CD14-positive monocyte (primary cell): ENCODE measurements around the gene LYVE1. TPM values are rescaled to one million over a fixed set of nuclear protein-coding genes. Genes with fewer than 3 reads are reported as not detected.

ENCODE experiments used
- DNase-seq, 3 donors: peaks; one replicate each; pipeline ENCODE4 v3.0.0-alpha.2; 2011 to 2022
- H2AFZ ChIP-seq: 2 replicates; pipeline ENCODE4 v1.6.0; 2012; ENCODE audit warnings: mild to moderate bottlenecking, low read depth, low read length, inconsistent platforms; ENCODE audit not compliant: insufficient read depth, poor library complexity, severe bottlenecking
- H3K27ac ChIP-seq, 2 donors: 1 replicate in 1 of 2; 2 replicates in 1 of 2; pipeline ENCODE4 v1.5.1; 2012 to 2013; ENCODE audit warnings: low read length in 2 of 2, control low read depth in 1 of 2, inconsistent platforms in 1 of 2, low read depth in 1 of 2, mild to moderate bottlenecking in 1 of 2
- H3K27me3 ChIP-seq, 2 donors: one replicate each; pipeline versions ENCODE4 v1.6.0 to v1.6.1; 2011 to 2013; ENCODE audit warnings: low read length in 2 of 2; ENCODE audit not compliant: control insufficient read depth in 2 of 2, insufficient read depth in 2 of 2
- H3K36me3 ChIP-seq, 2 donors: replicated peaks in 1 of 2; 1 replicate in 1 of 2; 2 replicates in 1 of 2; pipeline versions ENCODE4 v1.5.1 to v1.6.1; 2012 to 2013; ENCODE audit warnings: low read length in 2 of 2, control low read depth in 1 of 2, inconsistent platforms in 1 of 2, mild to moderate bottlenecking in 1 of 2; ENCODE audit not compliant: insufficient read depth in 2 of 2, control insufficient read depth in 1 of 2
- H3K4me1 ChIP-seq, 2 donors: 1 replicate in 1 of 2; 2 replicates in 1 of 2; pipeline versions ENCODE4 v1.5.1 to v1.6.1; 2012 to 2013; ENCODE audit warnings: low read length in 2 of 2, control low read depth in 1 of 2, inconsistent platforms in 1 of 2, mild to moderate bottlenecking in 1 of 2, moderate library complexity in 1 of 2; ENCODE audit not compliant: insufficient read depth in 2 of 2, control insufficient read depth in 1 of 2
- H3K4me2 ChIP-seq: replicated peaks from 2 replicates; pipeline ENCODE3; 2012; ENCODE audit warnings: low read length, moderate library complexity, mild to moderate bottlenecking; ENCODE audit not compliant: poor library complexity, severe bottlenecking; ENCODE audit errors: extremely low read depth
- H3K4me3 ChIP-seq, 3 experiments: fragments of 200-600 bp in 1 of 3; sonication (generic) in 1 of 3; replicated peaks in 1 of 3; 1 replicate in 2 of 3; 2 replicates in 1 of 3; pipeline ENCODE4 v1.5.1; 2011 to 2013; ENCODE audit warnings: low read length in 3 of 3, mild to moderate bottlenecking in 3 of 3, control low read depth in 2 of 3, low read depth in 2 of 3, inconsistent platforms in 1 of 3, moderate library complexity in 1 of 3
- H3K79me2 ChIP-seq: 2 replicates; pipeline ENCODE4 v1.6.0; 2012; ENCODE audit warnings: mild to moderate bottlenecking, control low read depth, inconsistent platforms, low read length, moderate library complexity; ENCODE audit not compliant: insufficient read depth
- H3K9ac ChIP-seq: 2 replicates; pipeline ENCODE4 v1.6.0; 2017; ENCODE audit warnings: low read length, mild to moderate bottlenecking; ENCODE audit not compliant: insufficient read depth, poor library complexity, severe bottlenecking
- H3K9me3 ChIP-seq, 2 donors: replicated peaks in 1 of 2; 1 replicate in 1 of 2; 2 replicates in 1 of 2; pipeline versions ENCODE4 v1.5.1 to v1.6.1; 2012 to 2013; ENCODE audit warnings: low read length in 2 of 2, control low read depth in 1 of 2; ENCODE audit not compliant: control insufficient read depth in 1 of 2, insufficient read depth in 1 of 2
- H4K20me1 ChIP-seq: 2 replicates; pipeline ENCODE4 v1.6.0; 2012; ENCODE audit warnings: mild to moderate bottlenecking, low read length, control low read depth, moderate library complexity; ENCODE audit not compliant: insufficient read depth
- H3K27ac Mint-ChIP-seq, 7 donors: one replicate each; pipeline ENCODE4 v1.8.0; 2020; ENCODE audit warnings: mild to moderate bottlenecking in 7 of 7, mixed read lengths in 7 of 7, moderate library complexity in 6 of 7, inconsistent platforms in 2 of 7
- H3K27me3 Mint-ChIP-seq, 3 donors: one replicate each; pipeline ENCODE4 v1.8.0; 2021 to 2022; ENCODE audit warnings: low read depth in 3 of 3, mild to moderate bottlenecking in 3 of 3, mixed read lengths in 3 of 3, moderate library complexity in 3 of 3, inconsistent platforms in 1 of 3
- H3K36me3 Mint-ChIP-seq, 2 donors: one replicate each; pipeline ENCODE4 v1.8.0; 2020; ENCODE audit warnings: mixed read lengths in 2 of 2, inconsistent platforms in 1 of 2, mild to moderate bottlenecking in 1 of 2
- H3K4me1 Mint-ChIP-seq: one replicate; pipeline ENCODE4 v1.8.0; 2020; ENCODE audit warnings: mild to moderate bottlenecking, mixed read lengths
- H3K4me3 Mint-ChIP-seq, 2 donors: one replicate each; pipeline ENCODE4 v1.8.0; 2020; ENCODE audit warnings: mild to moderate bottlenecking in 2 of 2, mixed read lengths in 2 of 2, moderate library complexity in 1 of 2
- H3K9me3 Mint-ChIP-seq, 7 donors: one replicate each; pipeline ENCODE4 v1.8.0; 2020 to 2022; ENCODE audit warnings: mixed read lengths in 7 of 7, mild to moderate bottlenecking in 6 of 7, moderate library complexity in 6 of 7, inconsistent platforms in 2 of 7
- WGBS: methylation state at CpG from one replicate; pipeline ENCODE4 v1.1.5; 2013; ENCODE audit warnings: missing lambda C conversion rate; ENCODE audit not compliant: insufficient coverage; 5-methylcytosine and 5-hydroxymethylcytosine counted together
- intact Hi-C, 2 donors: fragments of 100-400 bp; cut with micrococcal nuclease; formaldehyde crosslinking; loops; one replicate each; pipeline versions ENCODE4 v1.15.0 to v1.15.1; 2023
- polyA plus RNA-seq, 3 donors: library from polyadenylated mRNA; depleted of rRNA in 1 of 3; unstranded in 2 of 3; stranded (reverse) in 1 of 3; fragments of 300-500 nt in 2 of 3; fragments of >200 nt in 1 of 3; fragmentation: Illumina TruSeq in 2 of 3; gene quantifications; 1 replicate in 2 of 3; 2 replicates in 1 of 3; pipeline ENCODE4 v1.2.3, GENCODE V29; 2012 to 2021
- TF ChIP-seq, protein P1 (sequence below): fragments of 200-600 bp; IDR thresholded peaks from one replicate; pipeline ENCODE4 v1.8.0; 2022; ENCODE audit warnings: antibody characterized with exemption, mild to moderate bottlenecking

The LYVE1 gene
- polyA plus RNA-seq, 3 donors = 0.07 to 0.31 TPM; not detected in 1

DNA sequence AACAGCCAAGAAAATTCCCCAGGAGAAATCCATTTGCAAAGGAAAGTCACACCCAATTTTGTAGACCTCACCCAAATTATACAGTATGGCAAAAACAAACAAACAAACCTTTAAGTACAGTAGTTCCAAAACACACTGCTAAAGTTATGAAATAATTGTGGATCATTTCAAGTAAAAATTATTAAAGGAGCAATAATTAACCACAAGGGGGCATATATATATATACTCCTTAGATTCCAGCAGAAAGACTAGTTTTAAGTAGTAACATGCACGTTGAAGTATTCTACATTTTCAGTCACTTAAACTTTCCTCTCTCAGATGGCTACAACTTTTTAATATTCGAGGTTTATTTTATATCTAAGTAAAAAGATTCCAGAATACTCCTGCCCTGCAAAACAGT lies 54.3 kb downstream of the LYVE1 start:
- no CpG with 5 or more reads among the region's 2 CpGs for WGBS
- no peak overlapping the region for H3K27ac Mint-ChIP-seq

DNA sequence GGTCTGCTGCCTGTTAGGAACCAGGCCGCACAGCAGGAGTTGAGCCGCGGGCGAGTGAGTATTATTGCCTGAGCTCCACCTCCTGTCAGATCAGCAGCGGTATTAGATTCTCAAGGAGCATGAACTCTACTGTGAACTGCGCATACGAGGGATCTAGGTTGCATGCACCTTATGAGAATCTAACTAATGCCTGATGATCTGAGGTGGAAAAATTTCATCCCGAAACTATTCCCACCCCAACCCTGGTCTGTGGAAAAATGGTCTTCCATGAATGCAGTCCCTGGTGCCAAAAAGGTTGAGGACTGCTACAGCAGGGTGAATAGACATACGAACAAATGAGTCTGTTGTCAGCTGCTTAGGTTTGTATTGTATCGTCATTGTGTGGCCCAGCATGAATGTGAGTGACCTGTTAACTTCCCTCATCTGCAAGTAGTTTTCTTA lies 57.3 kb downstream of the LYVE1 start:
- Mint-ChIP-seq H3K4me3 (no peak overlapping the region), H3K36me3 (peaks cover 35 to 41% of the 10 kb centered on the region in 2 donors), H3K4me1 (peaks cover 7% of the 10 kb centered on the region), H3K27me3 (no peaks in the 10 kb centered on the region), H3K9me3 (no peaks in the 10 kb centered on the region), H3K27ac (peak overlapping the region in 1 of 7 donors; percentile 26)
- Histone ChIP-seq H3K27me3 (no peaks in the 10 kb centered on the region), H3K36me3 (peaks cover 27 to 36% of the 10 kb centered on the region in 2 donors), H4K20me1 (no peaks in the 10 kb centered on the region), H2AFZ (no peak overlapping the region), H3K4me2 (no peak overlapping the region), H3K27ac (no peak overlapping the region), H3K79me2 (no peaks in the 10 kb centered on the region), H3K9ac (no peak overlapping the region), H3K9me3 (no peaks in the 10 kb centered on the region), H3K4me3 (no peak overlapping the region), H3K4me1 (peaks cover 2 to 5% of the 10 kb centered on the region in 2 donors)
- DNase-seq = no peak
- TF ChIP-seq, protein P1, sequence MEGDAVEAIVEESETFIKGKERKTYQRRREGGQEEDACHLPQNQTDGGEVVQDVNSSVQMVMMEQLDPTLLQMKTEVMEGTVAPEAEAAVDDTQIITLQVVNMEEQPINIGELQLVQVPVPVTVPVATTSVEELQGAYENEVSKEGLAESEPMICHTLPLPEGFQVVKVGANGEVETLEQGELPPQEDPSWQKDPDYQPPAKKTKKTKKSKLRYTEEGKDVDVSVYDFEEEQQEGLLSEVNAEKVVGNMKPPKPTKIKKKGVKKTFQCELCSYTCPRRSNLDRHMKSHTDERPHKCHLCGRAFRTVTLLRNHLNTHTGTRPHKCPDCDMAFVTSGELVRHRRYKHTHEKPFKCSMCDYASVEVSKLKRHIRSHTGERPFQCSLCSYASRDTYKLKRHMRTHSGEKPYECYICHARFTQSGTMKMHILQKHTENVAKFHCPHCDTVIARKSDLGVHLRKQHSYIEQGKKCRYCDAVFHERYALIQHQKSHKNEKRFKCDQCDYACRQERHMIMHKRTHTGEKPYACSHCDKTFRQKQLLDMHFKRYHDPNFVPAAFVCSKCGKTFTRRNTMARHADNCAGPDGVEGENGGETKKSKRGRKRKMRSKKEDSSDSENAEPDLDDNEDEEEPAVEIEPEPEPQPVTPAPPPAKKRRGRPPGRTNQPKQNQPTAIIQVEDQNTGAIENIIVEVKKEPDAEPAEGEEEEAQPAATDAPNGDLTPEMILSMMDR = no peak
- intact Hi-C loops = loop anchor here in 1 of 2 donors (10.0 kb wide), 1 partner anchor 224 kb away; no protein-coding TSS in a partner anchor
- 96% methylated on average over 5 of the region's 10 CpGs for WGBS

More for the DNA sequence above, 54.3 kb downstream of the LYVE1 start:
- Mint-ChIP-seq H3K27me3 (no peaks in the 10 kb centered on the region), H3K4me1 (peaks cover 5% of the 10 kb centered on the region), H3K4me3 (no peak overlapping the region), H3K36me3 (peaks cover 45 to 55% of the 10 kb centered on the region in 2 donors), H3K9me3 (no peaks in the 10 kb centered on the region)
- intact Hi-C loops = loop anchor here in 1 of 2 donors (10.0 kb wide), 1 partner anchor 221 kb away; no protein-coding TSS in a partner anchor
- Histone ChIP-seq H4K20me1 (no peaks in the 10 kb centered on the region), H2AFZ (no peak overlapping the region), H3K9me3 (no peaks in the 10 kb centered on the region), H3K79me2 (no peaks in the 10 kb centered on the region), H3K4me2 (no peak overlapping the region), H3K4me3 (no peak overlapping the region), H3K27me3 (no peaks in the 10 kb centered on the region), H3K27ac (no peak overlapping the region), H3K9ac (no peak overlapping the region), H3K36me3 (peaks cover 35 to 60% of the 10 kb centered on the region in 2 donors), H3K4me1 (no peaks in the 10 kb centered on the region)
- TF ChIP-seq, protein P1 = peak; percentile 38
- DNase-seq = peak in 1 of 3 donors; percentile 40

Other genes with a start within 250 kb of the LYVE1 start
- gene AMPD3, start 113.4 kb downstream of the LYVE1 start, polyA plus RNA-seq = 10 to 100 TPM; 10.5 to 24.3 (median 14.3) TPM
- 100 to 1,000 TPM in 1 of 3 donors, 10 to 100 TPM in 2; 19.7 to 114 (median 98.3) TPM for gene RNF141, start 27.5 kb downstream of the LYVE1 start, polyA plus RNA-seq
- gene IRAG1, start 125.1 kb upstream of the LYVE1 start, polyA plus RNA-seq = 1 to 10 TPM; 3.0 to 4.9 (median 3.3) TPM
- 10 to 100 TPM in 2 of 3 donors, 1 to 10 TPM in 1; 5.0 to 37.5 (median 18.3) TPM for gene CTR9, start 182.6 kb upstream of the LYVE1 start, polyA plus RNA-seq
- 100 to 1,000 TPM; 334 to 439 (median 386) TPM for gene EIF4G2, start 240.3 kb upstream of the LYVE1 start, polyA plus RNA-seq